ENCODE results near the gene DDX42. TPM values are rescaled to one million over a fixed set of nuclear protein-coding genes. Genes with fewer than 3 reads are reported as not detected.
"Not testable (repeated sequence)": the region's sequence is repeated elsewhere in the genome, so short reads cannot be mapped to it uniquely, and the experiment has no call there.

DDX42 gene
- total and polyA plus RNA-seq, 2 of the 13 experiments (the other 11 are each of a cell fraction or from before 2014, with no cell fraction given), result 87.2 to 92.9 TPM

DNA sequence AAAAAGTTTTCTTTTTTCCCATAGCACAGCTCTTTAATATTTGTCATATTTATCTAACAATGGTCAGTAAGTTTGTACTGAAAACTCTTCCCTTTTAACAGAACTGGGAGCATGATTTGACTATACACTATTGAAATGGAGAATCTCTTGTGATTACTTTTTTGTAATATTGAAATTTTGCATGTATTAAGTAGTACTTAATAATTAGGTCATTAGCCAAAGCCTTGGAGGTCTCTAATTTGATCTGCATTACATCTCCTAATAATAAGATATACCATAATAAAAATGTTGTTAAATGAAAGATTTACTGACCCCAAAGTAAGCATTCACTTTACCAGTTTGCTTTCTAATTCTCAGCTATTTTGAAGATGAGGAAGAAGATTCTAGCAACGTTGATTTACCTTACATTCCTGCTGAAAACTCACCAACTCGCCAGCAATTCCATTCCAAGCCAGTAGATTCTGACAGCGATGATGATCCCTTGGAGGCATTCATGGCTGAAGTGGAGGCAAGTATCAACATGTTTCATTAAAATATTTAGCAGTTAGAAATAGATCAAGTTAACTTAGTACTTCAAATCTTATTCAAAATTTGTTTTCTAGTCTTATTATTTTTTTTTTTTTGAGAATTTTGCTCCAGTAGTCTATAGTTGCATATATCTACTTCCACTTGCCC lies 18.2 kb downstream of the DDX42 start:
- no peaks in the 10 kb centered on the region for H3K4me1 ChIP-seq (ENCODE audit: insufficient read depth, low read length)
- no peak overlapping the region for H3K4me2 ChIP-seq (ENCODE audit: low read depth, low read length)
- no peak overlapping the region for H2AFZ ChIP-seq (ENCODE audit: low read length)
- no peak overlapping the region for H3K9ac ChIP-seq (ENCODE audit: insufficient read depth, low read depth, low read length)
- in situ Hi-C loops (cut with HindIII; ENCODE audit: extremely low pct_ligation_motif_present, low pct_unique_long_range_greater_than_20kb), result no loop called here
- POLR2A ChIA-PET, result interaction anchor here (2.3 kb wide), 1 partner anchor 18 kb away, joined by 9 read pairs; the partner anchor contains the start of genes CCDC47 and DDX42
- no peak for DNase-seq (ENCODE audit: low spot score)
- FAIRE-seq, result no peak
- no TSS peak for BruUV-seq (replicated peaks)
- intact Hi-C loops (cut with micrococcal nuclease; ENCODE audit: unreplicated experiment), result no loop called here
- peaks cover 16% of the 10 kb centered on the region for H3K79me2 ChIP-seq (ENCODE audit: insufficient read depth, low read length)
- no peaks in the 10 kb centered on the region for H3K27me3 ChIP-seq (ENCODE audit: control insufficient read depth in 1 of 2, insufficient read depth in 2 of 2, low read length in 2 of 2)
- H3K27ac ChIP-seq (ENCODE audit: extremely low read length, insufficient read depth, low read length), result no peak overlapping the region
- no peak for ATAC-seq
- 98% methylated on average over 3 of the region's 3 CpGs for WGBS (ENCODE audit: low lambda C conversion rate)
- CTCF ChIA-PET (ENCODE audit: low intra/inter-chr PET ratio, low total read pairs), result no interaction called here
- H4K20me1 ChIP-seq (ENCODE audit: insufficient read depth, low read length), result peaks cover 4% of the 10 kb centered on the region; the same call in 1 of the 2 replicates
- TF ChIP-seq NR3C1 (CRISPR knock-in tag; IDR thresholded peaks at IDR 0.05), result no peak
- TF ChIP-seq, protein P1, sequence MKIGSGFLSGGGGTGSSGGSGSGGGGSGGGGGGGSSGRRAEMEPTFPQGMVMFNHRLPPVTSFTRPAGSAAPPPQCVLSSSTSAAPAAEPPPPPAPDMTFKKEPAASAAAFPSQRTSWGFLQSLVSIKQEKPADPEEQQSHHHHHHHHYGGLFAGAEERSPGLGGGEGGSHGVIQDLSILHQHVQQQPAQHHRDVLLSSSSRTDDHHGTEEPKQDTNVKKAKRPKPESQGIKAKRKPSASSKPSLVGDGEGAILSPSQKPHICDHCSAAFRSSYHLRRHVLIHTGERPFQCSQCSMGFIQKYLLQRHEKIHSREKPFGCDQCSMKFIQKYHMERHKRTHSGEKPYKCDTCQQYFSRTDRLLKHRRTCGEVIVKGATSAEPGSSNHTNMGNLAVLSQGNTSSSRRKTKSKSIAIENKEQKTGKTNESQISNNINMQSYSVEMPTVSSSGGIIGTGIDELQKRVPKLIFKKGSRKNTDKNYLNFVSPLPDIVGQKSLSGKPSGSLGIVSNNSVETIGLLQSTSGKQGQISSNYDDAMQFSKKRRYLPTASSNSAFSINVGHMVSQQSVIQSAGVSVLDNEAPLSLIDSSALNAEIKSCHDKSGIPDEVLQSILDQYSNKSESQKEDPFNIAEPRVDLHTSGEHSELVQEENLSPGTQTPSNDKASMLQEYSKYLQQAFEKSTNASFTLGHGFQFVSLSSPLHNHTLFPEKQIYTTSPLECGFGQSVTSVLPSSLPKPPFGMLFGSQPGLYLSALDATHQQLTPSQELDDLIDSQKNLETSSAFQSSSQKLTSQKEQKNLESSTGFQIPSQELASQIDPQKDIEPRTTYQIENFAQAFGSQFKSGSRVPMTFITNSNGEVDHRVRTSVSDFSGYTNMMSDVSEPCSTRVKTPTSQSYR (CRISPR knock-in tag; IDR thresholded peaks at IDR 0.05; ENCODE audit: borderline replicate concordance), result no peak
- TF ChIP-seq RFXANK (CRISPR knock-in tag; IDR thresholded peaks at IDR 0.05), result no peak
- no peak for TF ChIP-seq FIP1L1 (IDR thresholded peaks at IDR 0.05; ENCODE audit: borderline replicate concordance, insufficient read depth, low read depth, low read length)
- H3K36me3 ChIP-seq (replicated peaks in 1 of 2; ENCODE audit: control insufficient read depth in 1 of 2, insufficient read depth in 2 of 2, low read length in 2 of 2), result peaks cover 43 to 93% of the 10 kb centered on the region in 2 experiments
- H3K4me3 ChIP-seq (replicated peaks in 1 of 3; ENCODE audit: insufficient read depth in 1 of 3, low read depth in 2 of 3, low read length in 3 of 3), result no peak overlapping the region
- no peaks in the 10 kb centered on the region for H3K9me3 ChIP-seq (ENCODE audit: low read length)

GRCh38 chr17:63796375-63796774 lies 22.4 kb downstream of the DDX42 start:
- H3K79me2 ChIP-seq (ENCODE audit: insufficient read depth, low read length); CTCF ChIA-PET (ENCODE audit: low intra/inter-chr PET ratio, low total read pairs): not testable (repeated sequence)
- 98% methylated on average over 10 of the region's 10 CpGs for WGBS (ENCODE audit: low lambda C conversion rate)

More at GRCh38 chr17:63796375-63796774, 22.4 kb downstream of the DDX42 start:
- ATAC-seq; H3K9me3 ChIP-seq (ENCODE audit: low read length); H3K9ac ChIP-seq (ENCODE audit: insufficient read depth, low read depth, low read length); DNase-seq (ENCODE audit: low spot score); BruUV-seq (replicated peaks); H3K27me3 ChIP-seq (ENCODE audit: control insufficient read depth in 1 of 2, insufficient read depth in 2 of 2, low read length in 2 of 2); FAIRE-seq; H4K20me1 ChIP-seq (ENCODE audit: insufficient read depth, low read length); in situ Hi-C loops (cut with HindIII; ENCODE audit: extremely low pct_ligation_motif_present, low pct_unique_long_range_greater_than_20kb); H3K4me2 ChIP-seq (ENCODE audit: low read depth, low read length); H3K4me3 ChIP-seq (replicated peaks in 1 of 3; ENCODE audit: insufficient read depth in 1 of 3, low read depth in 2 of 3, low read length in 3 of 3); H2AFZ ChIP-seq (ENCODE audit: low read length); H3K27ac ChIP-seq (ENCODE audit: extremely low read length, insufficient read depth, low read length); intact Hi-C loops (cut with micrococcal nuclease; ENCODE audit: unreplicated experiment); H3K4me1 ChIP-seq (ENCODE audit: insufficient read depth, low read length): not testable (repeated sequence)
- peaks cover 50 to 97% of the 10 kb centered on the region in 2 experiments for H3K36me3 ChIP-seq (replicated peaks in 1 of 2; ENCODE audit: control insufficient read depth in 1 of 2, insufficient read depth in 2 of 2, low read length in 2 of 2)
- POLR2A ChIA-PET, result interaction anchor here (0.7 kb wide), 1 partner anchor 23 kb away, joined by 3 read pairs; the partner anchor contains the start of gene CCDC47
